HepG2 (cell line): Measurements from ENCODE around the gene MSI2.

Experiments used
- CEBPB ChIP-seq: IDR thresholded peaks from 2 replicates; pipeline ENCODE4 v1.6.1; 2011; ENCODE audit warnings: low read depth, low read length, improper control_type of control experiment, borderline replicate concordance
- TF ChIP-seq, protein P1 (sequence below): sonication (generic); formaldehyde crosslinking; IDR thresholded peaks from 2 replicates; pipeline ENCODE4 v1.8.0; 2022; ENCODE audit warnings: missing genetic modification reagents, mild to moderate bottlenecking, borderline replicate concordance

DNA sequence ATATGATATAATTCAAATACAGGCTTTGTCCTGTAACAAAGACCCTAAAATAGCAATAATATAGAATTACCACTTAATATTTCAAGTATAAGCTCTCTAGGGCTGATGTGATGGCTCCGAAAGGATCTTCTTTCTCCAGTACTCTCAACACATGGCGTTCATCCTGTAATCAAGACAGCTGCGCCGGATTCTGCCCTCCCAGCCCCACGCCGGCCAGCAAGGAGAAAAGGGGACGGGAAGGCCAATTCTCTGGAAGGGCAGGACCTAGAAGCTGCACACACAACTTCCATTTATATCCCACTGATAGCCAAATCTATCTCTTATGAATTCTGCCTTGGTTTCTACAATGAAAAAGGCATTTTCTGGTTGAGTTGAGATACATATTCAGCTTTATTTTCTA is 456.8 kb downstream of the MSI2 start:
- TF ChIP-seq, protein P1, sequence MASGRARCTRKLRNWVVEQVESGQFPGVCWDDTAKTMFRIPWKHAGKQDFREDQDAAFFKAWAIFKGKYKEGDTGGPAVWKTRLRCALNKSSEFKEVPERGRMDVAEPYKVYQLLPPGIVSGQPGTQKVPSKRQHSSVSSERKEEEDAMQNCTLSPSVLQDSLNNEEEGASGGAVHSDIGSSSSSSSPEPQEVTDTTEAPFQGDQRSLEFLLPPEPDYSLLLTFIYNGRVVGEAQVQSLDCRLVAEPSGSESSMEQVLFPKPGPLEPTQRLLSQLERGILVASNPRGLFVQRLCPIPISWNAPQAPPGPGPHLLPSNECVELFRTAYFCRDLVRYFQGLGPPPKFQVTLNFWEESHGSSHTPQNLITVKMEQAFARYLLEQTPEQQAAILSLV (CRISPR knock-in tag), result no peak
- TF ChIP-seq CEBPB, result no peak
